Keratinocyte (primary cell): ENCODE data around the gene HDAC7.
"Not testable (repeated sequence)": the region's sequence is repeated elsewhere in the genome, so short reads cannot be mapped to it uniquely, and the experiment has no call there.

Source experiments
- EZH2 ChIP-seq: IDR thresholded peaks from one replicate; pipeline ENCODE4 v1.6.1; 2012; ENCODE audit warnings: inconsistent platforms, mild to moderate bottlenecking, low read length, moderate library complexity
- TF ChIP-seq, protein P1 (sequence below), 3 experiments: IDR thresholded peaks in 1 of 3; conservative IDR thresholded peaks in 1 of 3; optimal IDR thresholded peaks in 1 of 3; 2 replicates in 2 of 3; 3 replicates in 1 of 3; pipeline versions ENCODE3 to v1.5.1; 2011; ENCODE audit warnings: low read length in 3 of 3, mild to moderate bottlenecking in 3 of 3, moderate library complexity in 2 of 3, control low read depth in 1 of 3, inconsistent platforms in 1 of 3; ENCODE audit not compliant: insufficient read depth in 2 of 3; ENCODE audit errors: extremely low read depth in 1 of 3

DNA sequence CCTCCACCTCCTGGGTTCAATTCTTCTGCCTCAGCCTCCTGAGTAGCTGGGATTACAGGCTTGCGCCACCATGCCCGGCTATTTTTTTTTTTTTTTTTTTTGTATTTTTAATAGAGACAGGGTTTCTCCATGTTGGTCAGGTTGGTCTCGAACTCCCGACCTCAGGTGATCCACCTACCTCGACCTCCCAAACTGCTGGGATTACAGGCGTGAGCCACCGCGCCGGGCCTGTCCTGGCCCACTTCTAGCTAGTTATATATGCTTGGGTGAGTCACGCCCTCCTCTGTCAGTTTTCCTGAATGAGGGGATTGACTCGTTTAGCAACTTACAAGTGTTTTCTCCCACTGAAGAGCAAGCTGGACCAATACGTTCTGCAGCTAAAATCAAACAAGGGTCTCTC, 22.8 kb upstream of the HDAC7 start:
- TF ChIP-seq, protein P1, sequence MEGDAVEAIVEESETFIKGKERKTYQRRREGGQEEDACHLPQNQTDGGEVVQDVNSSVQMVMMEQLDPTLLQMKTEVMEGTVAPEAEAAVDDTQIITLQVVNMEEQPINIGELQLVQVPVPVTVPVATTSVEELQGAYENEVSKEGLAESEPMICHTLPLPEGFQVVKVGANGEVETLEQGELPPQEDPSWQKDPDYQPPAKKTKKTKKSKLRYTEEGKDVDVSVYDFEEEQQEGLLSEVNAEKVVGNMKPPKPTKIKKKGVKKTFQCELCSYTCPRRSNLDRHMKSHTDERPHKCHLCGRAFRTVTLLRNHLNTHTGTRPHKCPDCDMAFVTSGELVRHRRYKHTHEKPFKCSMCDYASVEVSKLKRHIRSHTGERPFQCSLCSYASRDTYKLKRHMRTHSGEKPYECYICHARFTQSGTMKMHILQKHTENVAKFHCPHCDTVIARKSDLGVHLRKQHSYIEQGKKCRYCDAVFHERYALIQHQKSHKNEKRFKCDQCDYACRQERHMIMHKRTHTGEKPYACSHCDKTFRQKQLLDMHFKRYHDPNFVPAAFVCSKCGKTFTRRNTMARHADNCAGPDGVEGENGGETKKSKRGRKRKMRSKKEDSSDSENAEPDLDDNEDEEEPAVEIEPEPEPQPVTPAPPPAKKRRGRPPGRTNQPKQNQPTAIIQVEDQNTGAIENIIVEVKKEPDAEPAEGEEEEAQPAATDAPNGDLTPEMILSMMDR (optimal IDR thresholded peaks at IDR 0.05 in 1 of 3, IDR thresholded peaks at IDR 0.05 in 1 of 3, conservative IDR thresholded peaks at IDR 0.05 in 1 of 3; ENCODE audit: extremely low read depth in 1 of 3, insufficient read depth in 2 of 3, low read length in 3 of 3) = not testable (repeated sequence)
- TF ChIP-seq EZH2 = not testable (repeated sequence)
